ENCODE results near the gene ALDH3A2.
A peak's percentile ranks its signal among the peaks of the same experiment; 100 is the strongest.

Gene ALDH3A2

DNA sequence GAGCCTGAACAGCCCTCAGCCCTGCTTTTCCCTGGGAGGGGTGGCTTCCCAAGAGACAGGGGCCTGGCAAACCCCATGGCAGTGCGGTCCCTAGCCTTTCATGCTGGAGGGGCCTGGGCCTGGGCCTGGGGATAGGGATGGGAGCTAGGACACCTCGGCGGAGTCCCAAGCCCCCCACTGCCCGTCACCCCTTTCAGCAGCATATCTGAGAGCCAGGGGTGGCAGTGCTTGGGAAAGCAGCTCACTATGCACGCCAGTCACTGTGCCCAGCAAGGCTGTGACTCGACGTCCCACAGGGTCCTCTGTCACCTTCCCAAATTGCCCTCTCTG is 68.4 kb downstream of the ALDH3A2 start:
- no peak for DNase-seq

DNA sequence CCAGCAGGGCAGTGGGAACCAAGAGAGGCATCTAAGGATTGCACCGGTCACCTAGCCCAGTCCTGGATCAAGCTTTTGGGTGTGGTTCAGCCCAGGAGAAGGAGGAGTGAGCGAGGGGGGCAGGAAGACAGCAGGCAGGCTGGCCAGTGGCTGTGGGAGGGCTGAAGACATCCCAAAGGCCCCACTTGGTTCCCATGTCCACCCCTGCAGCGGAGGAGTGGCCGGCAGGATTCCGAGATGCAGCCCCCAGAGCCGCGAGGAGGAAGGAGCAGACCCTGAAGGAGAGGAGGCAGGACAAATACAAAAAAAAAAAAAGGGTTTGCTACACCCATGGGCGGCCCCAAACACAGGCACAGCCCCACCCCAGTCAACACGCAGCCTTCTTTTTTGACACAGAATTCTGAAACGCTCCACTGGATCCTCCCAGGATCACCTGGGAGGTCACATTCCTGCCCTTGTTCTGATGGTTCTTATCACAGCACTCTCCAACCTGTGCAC is 68.9 kb downstream of the ALDH3A2 start:
- no peak for DNase-seq

DNA sequence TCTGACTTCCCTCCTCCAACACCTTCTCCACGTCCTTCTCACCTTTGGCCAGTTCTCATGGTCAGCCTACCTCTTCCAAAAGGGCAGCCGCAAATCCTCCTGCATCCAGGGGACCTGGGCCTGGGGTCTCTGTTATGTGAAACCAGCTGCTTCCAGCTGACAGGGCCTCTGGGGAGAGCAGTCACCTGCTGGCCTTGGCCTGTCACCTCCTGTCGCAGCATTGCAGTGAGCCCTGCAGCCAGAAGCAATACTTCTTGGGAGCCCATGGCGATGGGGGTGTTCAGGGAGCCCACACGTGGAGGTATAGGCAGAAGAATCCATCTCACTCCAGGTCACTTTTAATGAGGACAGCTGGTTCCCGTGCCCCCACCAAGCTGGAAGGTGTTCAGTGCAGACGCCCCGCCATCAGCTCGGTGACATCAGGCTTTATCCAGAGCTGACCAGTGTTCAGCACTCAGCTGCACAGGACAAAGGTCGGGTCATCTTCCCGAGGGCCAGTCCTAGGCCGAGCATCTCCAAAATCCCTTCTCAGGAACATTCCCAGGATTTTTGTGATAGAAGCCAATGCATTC is 69.6 kb downstream of the ALDH3A2 start:
- no peak for DNase-seq

DNA sequence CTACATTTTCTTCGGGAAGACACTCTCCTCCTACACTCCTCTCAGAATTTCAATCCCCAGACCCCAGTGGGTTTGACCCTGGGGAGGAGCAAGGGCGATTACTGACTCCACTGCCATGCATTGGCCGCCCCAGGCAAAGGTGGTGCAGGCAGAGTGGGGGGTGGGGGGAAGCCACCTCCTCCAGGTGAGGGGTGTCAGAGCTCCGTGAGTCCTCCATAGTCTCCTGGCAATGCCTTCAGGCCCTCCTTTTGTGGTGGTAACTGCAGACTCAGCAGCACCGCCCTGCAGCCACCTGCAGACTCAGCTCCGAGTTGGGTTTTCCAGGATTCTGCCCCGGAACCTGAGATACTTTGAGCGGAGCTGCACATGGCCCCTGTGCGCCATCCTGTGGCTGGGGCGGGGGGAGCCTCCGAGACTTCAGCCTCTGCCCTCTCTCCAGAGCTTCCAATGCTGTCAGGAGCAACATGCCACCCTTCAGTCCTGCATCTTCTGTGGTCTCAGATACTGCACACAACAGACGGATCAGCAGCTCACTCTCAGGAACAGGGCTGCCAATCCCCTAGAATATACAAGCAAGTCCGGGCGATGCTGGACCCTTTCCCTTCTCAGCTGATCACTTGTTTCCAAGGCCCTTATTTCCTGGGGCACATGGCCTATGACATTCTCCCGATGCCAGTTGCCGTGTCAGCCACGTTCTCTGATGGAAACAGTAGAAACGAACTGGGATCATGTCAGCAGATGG is 70.2 kb downstream of the ALDH3A2 start:
- DNase-seq: no peak

DNA sequence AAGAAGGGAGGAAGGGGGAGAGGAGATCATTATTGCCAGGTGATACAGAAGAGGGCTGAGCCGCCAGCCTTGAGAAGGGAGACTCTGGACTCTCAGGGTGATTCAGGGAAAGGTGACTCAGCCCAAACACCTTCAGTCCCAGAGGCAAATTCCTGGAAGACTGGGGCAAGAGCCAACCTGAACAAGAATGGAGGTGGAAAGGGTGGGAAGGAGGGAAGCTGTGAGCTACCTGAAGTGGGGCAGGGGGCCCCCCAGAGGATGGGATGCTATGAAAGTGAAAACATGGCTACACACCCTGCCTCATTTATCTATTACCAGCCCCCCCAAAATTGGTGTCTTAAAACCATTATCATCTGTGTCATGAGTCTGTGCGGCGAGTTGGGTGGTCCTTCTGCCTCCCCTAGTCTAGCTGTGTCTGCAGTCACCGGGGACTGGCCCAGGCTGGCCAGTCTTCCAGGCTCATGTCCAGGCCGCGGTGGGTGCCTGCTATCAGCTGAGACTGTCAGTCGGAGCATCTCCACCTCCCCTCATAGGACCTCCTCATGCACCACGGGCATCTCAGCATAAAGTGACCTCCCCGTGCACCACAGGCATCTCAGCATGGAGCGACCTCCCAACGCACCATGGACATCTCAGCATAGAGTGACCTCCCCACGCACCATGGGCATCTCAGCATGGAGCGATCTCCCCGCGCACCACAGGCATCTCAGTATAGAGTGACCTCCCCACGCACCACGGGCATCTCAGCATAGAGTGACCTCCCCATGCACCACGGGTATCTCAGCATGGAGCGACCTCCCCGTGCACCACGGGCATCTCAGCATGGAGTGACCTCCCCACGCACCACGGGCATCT is 71.0 kb downstream of the ALDH3A2 start:
- DNase-seq: no peak

DNA sequence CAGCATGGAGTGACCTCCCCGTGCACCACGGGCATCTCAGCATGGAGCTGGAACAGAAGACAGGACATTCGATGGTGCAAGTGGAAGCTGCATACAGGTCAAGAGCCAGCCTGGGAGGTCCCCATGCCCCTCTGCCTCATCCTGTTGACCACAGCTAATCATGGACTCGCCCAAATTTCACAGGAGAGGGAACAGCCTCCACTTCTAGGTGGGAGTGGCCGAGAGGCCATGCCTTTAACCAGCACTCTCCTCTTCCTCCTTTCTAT is 71.6 kb downstream of the ALDH3A2 start:
- DNase-seq: no peak

DNA sequence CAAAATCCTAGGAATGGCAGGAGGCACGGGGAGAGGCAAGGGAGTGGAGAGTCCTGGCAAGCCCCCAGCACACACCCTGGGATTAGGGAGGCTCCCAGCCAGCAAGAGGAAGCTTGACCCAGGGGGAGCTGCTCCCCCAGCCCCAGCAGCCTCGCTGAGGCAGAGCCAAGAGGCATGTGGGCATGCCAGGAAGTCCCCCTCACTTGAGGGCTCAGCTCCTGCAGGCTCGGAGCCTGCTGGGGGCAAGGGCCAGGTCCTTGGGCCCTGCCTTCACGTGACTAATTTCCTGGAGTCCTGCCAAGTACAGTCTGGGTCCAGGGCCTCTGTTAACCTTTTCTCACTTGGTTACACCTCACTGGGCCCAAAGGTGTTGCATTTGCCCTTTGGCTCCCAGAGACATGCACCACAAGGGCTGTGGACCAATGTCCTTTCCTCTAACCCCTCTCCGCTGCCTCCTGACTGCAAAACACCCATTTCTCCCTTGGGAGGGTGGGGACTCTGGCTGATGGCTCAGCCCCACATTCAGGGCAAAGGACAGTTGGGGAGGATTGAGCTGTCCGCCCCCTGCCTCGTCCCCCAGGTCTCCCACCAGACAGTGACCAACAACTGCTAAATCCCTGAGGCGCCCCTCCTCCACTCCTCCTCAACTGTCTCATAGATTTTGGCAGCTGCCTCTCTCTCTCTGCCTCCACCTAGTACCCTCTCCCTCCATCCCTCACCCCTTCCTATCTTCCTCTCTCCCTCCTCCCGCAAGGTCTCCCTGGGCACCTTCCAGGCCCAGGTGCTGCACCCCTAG is 72.3 kb downstream of the ALDH3A2 start:
- DNase-seq: peak; percentile 58

DNA sequence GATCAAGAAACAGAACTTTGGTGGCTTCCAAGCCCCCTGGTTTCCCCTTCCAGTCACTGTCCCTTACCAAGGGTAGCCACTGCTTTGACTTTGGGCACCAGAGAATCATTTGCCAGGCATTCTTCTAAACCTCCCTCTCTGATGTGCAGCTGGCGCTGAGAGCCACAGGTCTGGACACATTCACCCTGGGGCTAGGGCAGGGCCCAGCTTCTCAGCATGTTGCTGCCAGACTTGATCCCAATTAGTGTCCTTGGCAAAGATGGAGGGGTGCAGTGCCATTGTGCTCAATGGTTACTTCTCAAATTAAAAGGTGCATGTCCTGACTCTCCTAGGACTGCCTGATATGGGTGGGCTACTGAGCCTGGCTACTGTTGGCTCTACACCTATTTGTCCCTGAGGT is 75.4 kb downstream of the ALDH3A2 start:
- no peak for DNase-seq

DNA sequence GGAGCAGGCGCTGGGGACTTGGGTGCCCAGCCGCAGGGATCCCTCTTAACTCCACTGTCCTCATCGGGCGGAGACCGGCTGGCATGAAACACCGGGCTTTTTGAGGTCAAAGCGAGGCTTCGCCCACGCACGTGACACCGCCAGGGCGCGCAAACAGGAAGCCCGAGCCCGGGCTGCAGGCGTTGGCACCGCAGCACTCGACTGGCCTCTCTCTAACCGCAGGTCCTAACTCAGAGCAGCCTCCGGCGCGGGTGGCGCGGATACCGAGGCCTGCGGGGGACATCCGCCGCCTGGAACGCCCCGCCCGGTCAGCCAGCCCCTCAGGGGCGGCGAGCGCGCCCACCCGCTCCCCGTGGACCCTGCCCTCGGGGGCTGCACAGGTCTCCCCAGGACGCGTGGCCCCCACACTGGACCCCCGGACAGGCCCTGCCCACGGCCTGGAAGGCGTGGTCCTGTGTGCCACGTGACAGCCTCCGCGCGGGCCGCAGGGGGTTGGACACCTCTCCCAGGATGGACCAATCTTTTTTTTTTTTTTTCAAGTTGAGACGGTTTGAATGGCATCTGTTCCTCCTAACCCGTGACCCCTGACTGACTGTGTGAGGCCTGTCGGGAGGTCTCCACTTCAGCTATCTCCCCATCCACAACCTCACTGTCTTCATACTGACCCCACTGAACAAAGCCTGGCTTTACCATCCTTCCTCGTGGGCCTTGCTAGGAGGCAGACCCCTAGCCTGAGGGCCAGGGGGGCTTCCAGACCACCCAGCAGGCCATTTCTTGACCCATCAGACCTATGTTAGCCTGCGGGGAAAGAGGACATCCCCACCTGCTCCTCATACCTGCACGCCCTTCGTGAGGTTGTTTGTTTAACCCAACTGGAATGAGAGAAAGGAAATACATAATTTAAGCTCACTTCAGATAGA is 76.2 kb downstream of the ALDH3A2 start:
- no peak for DNase-seq

DNA sequence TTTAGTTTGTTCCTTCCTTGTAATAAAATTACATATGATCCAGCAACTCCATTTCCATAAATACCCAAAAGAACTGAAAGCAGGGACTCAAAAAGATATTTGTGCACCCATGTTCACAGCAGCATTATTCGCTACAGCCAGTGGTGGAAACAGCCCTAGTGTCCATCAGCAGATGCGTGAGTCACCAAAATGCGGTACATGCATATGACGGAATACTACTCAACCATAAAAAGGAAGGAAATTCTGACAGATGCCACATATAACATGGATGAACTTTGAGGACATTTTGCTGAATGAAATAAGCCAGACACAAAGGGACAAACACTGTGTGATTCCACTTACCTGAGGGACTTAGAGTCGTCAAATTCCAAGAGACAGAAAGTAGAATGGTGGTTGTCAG is 76.9 kb downstream of the ALDH3A2 start:
- DNase-seq: no peak

DNA sequence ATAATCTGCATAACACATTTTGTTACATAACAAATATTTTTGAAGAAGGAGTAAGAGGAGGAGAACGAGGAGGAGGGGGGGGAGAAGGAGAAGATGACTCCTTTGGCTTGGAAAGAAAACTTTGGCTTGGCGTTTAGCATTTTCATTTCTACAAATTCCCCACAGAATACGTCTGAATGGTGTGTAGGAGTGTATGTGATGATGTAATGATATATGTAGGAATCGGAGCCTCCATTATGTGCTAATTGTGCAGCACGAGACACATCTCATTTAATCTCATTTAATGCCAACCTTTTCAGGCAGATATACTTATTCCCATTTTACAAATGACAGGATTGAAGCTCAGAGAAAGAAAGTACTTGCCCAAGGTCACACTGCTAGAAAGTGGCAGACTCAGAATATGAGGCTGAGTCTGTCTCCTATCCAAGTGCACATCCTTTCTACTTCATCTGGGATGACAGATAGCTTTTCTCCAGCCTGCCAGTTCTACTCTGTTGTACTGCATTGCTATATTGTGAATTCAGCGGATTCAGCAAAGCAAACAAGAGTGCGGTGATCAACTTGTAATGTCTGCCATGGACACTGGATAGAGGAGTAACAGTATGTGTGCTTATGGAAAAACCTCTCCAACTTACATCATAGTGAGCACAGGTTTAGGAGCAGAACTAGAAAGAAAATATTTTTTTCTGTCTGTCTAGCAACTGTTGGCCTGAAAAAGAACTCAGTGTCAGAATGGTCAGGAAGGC is 78.3 kb downstream of the ALDH3A2 start:
- no peak for DNase-seq

Measured in DMS79 treated with DMSO at 0.1 percent for 48 hours (cell line).